Mesenchymal stem cell (in vitro differentiated cells and primary cell): ENCODE data around the gene BTBD16.

ENCODE experiments used
- DNase-seq: peaks from one replicate; pipeline ENCODE4 v3.0.0-alpha.2; 2013
- H2AFZ ChIP-seq: one replicate; pipeline ENCODE4 v1.6.1; 2013; ENCODE audit warnings: low read depth, mild to moderate bottlenecking, control low read depth, inconsistent platforms, low read length, moderate library complexity
- H2AK5ac ChIP-seq: 2 replicates; pipeline ENCODE4 v1.6.1; 2013; ENCODE audit warnings: low read length, moderate library complexity, mild to moderate bottlenecking, inconsistent platforms; ENCODE audit not compliant: severe bottlenecking
- H2BK120ac ChIP-seq: one replicate; pipeline ENCODE4 v1.6.1; 2013; ENCODE audit warnings: low read depth, mild to moderate bottlenecking, inconsistent platforms, low read length, moderate library complexity
- H2BK12ac ChIP-seq, 2 experiments: one replicate each; pipeline ENCODE4 v1.6.1; 2013; ENCODE audit warnings: inconsistent platforms in 2 of 2, low read length in 2 of 2, mild to moderate bottlenecking in 2 of 2, moderate library complexity in 2 of 2, control low read depth in 1 of 2
- H2BK15ac ChIP-seq: one replicate; pipeline ENCODE4 v1.6.1; 2013; ENCODE audit warnings: mild to moderate bottlenecking, low read depth, inconsistent platforms; ENCODE audit not compliant: poor library complexity, severe bottlenecking
- H2BK5ac ChIP-seq: 2 replicates; pipeline ENCODE4 v1.6.1; 2013; ENCODE audit warnings: low read depth, mild to moderate bottlenecking, low read length, control low read depth, inconsistent platforms; ENCODE audit not compliant: poor library complexity, severe bottlenecking
- H3K14ac ChIP-seq, 2 experiments: one replicate each; pipeline ENCODE4 v1.6.1; 2013; ENCODE audit warnings: inconsistent platforms in 2 of 2, low read length in 2 of 2, control low read depth in 1 of 2, mild to moderate bottlenecking in 1 of 2, moderate library complexity in 1 of 2
- H3K18ac ChIP-seq, 2 experiments: one replicate each; pipeline ENCODE4 v1.6.1; 2013; ENCODE audit warnings: inconsistent platforms in 2 of 2, low read length in 2 of 2, control low read depth in 1 of 2, low read depth in 1 of 2, mild to moderate bottlenecking in 1 of 2
- H3K23ac ChIP-seq, 2 experiments: one replicate each; pipeline ENCODE4 v1.6.1; 2013; ENCODE audit warnings: inconsistent platforms in 2 of 2, low read length in 2 of 2, mild to moderate bottlenecking in 2 of 2, moderate library complexity in 2 of 2, control low read depth in 1 of 2
- H3K27ac ChIP-seq: 2 replicates; pipeline ENCODE4 v1.5.1; 2013; ENCODE audit warnings: mild to moderate bottlenecking, moderate library complexity, low read length, control low read depth, inconsistent platforms; ENCODE audit not compliant: poor library complexity, severe bottlenecking
- H3K27me3 ChIP-seq, 2 experiments: 2 replicates each; pipeline versions ENCODE4 v1.6.1 to v1.7.0; 2013; ENCODE audit warnings: low read length in 2 of 2, mild to moderate bottlenecking in 2 of 2, moderate library complexity in 2 of 2, control low read depth in 1 of 2, inconsistent platforms in 1 of 2; ENCODE audit not compliant: control insufficient read depth in 1 of 2, insufficient read depth in 1 of 2
- H3K36me3 ChIP-seq, 2 experiments: 2 replicates each; pipeline versions ENCODE4 v1.6.1 to v1.7.0; 2013; ENCODE audit warnings: low read length in 2 of 2, control low read depth in 1 of 2, inconsistent platforms in 1 of 2, low read depth in 1 of 2, mild to moderate bottlenecking in 1 of 2; ENCODE audit not compliant: insufficient read depth in 2 of 2, control insufficient read depth in 1 of 2
- H3K4ac ChIP-seq, 2 experiments: one replicate each; pipeline ENCODE4 v1.6.1; 2013; ENCODE audit warnings: inconsistent platforms in 2 of 2, low read length in 2 of 2, mild to moderate bottlenecking in 2 of 2, moderate library complexity in 2 of 2, control low read depth in 1 of 2, low read depth in 1 of 2
- H3K4me1 ChIP-seq: 2 replicates; pipeline ENCODE4 v1.6.1; 2013; ENCODE audit warnings: low read depth, low read length, control low read depth; ENCODE audit not compliant: control insufficient read depth, insufficient read depth
- H3K4me2 ChIP-seq: 2 replicates; pipeline ENCODE4 v1.6.1; 2013; ENCODE audit warnings: low read length, mild to moderate bottlenecking, inconsistent platforms; ENCODE audit not compliant: poor library complexity, severe bottlenecking
- H3K4me3 ChIP-seq, 2 experiments: 2 replicates each; pipeline versions ENCODE4 v1.5.1 to v1.7.0; 2013; ENCODE audit warnings: low read length in 2 of 2, mild to moderate bottlenecking in 2 of 2, control low read depth in 1 of 2, low read depth in 1 of 2; ENCODE audit not compliant: insufficient read depth in 1 of 2
- H3K79me1 ChIP-seq: replicated peaks from 2 replicates; pipeline ENCODE4 v1.6.1; 2013; ENCODE audit warnings: mild to moderate bottlenecking, control low read depth, low read length, inconsistent platforms; ENCODE audit not compliant: poor library complexity, severe bottlenecking
- H3K9ac ChIP-seq: 2 replicates; pipeline ENCODE4 v1.7.0; 2013; ENCODE audit warnings: mild to moderate bottlenecking, low read length, moderate library complexity
- H3K9me3 ChIP-seq: 2 replicates; pipeline ENCODE4 v1.7.0; 2013; ENCODE audit warnings: mild to moderate bottlenecking, low read length; ENCODE audit not compliant: control insufficient read depth
- H4K8ac ChIP-seq: one replicate; pipeline ENCODE4 v1.6.1; 2013; ENCODE audit warnings: inconsistent platforms, mild to moderate bottlenecking, low read length, moderate library complexity
- H4K91ac ChIP-seq: one replicate; pipeline ENCODE4 v1.6.1; 2013; ENCODE audit warnings: mild to moderate bottlenecking, low read length, inconsistent platforms
- WGBS: methylation state at CpG from one replicate; pipeline ENCODE4 v1.1.7; 2013; ENCODE audit warnings: mixed read lengths; 5-methylcytosine and 5-hydroxymethylcytosine counted together

Gene BTBD16

DNA sequence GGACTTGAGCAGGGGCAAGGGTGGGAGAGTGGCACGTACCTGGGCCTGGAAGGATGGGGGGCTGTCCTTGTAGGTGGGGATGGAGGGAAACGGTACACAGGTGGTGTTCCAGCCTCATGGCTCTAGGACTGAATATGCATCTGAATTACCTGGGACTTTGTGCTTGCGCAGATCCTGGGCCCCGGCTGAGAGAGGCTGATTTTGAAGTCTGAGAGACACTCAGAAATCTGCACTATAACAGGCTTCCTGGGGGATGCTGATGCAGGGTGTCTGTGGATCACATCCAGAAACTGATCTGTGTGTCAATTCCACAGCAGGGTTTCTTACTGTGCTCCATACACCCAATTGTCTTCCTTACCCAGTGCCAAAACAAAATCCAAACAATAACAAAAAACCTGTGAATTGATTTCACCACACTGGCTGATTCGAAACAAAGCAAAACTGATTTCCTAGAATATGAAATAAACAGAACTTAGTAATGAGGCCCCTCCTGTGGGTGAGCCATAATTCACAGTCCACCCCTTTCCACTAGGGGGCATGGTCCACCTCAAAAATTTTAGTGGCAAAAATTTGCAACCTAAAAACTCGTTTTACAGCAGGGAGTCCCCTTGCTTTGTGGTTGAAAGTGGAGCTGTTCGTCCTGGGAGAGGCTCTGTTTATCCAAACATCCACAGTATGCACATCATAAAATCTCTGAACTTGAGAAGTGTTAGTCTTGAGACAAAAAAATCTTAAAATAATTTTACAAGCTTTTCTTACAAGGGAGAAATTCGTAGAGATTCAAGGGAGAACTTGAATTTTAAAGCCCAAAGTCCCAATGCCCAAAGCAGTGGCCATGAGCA lies 71.4 kb downstream of the BTBD16 start:
- H3K79me1 ChIP-seq = no peaks in the 10 kb centered on the region
- no peak overlapping the region for H3K18ac ChIP-seq
- H3K9ac ChIP-seq = peak overlapping the region; percentile 9
- H2BK5ac ChIP-seq = no peak overlapping the region
- no peaks in the 10 kb centered on the region for H3K36me3 ChIP-seq
- no peaks in the 10 kb centered on the region for H3K27me3 ChIP-seq
- no peak overlapping the region for H4K91ac ChIP-seq
- no peak overlapping the region for H3K4ac ChIP-seq
- peak; percentile 46 for DNase-seq
- no peaks in the 10 kb centered on the region for H3K9me3 ChIP-seq
- no peak overlapping the region for H2AFZ ChIP-seq
- no peak overlapping the region for H2AK5ac ChIP-seq
- H3K14ac ChIP-seq = no peak overlapping the region
- no peak overlapping the region for H2BK15ac ChIP-seq
- H2BK120ac ChIP-seq = no peak overlapping the region
- WGBS = 71% methylated on average over 6 of the region's 8 CpGs
- peaks cover 15% of the 10 kb centered on the region for H3K4me1 ChIP-seq
- no peak overlapping the region for H4K8ac ChIP-seq
- no peak overlapping the region for H3K4me3 ChIP-seq
- no peak overlapping the region for H2BK12ac ChIP-seq
- no peak overlapping the region for H3K23ac ChIP-seq
- no peak overlapping the region for H3K27ac ChIP-seq
- no peak overlapping the region for H3K4me2 ChIP-seq

DNA sequence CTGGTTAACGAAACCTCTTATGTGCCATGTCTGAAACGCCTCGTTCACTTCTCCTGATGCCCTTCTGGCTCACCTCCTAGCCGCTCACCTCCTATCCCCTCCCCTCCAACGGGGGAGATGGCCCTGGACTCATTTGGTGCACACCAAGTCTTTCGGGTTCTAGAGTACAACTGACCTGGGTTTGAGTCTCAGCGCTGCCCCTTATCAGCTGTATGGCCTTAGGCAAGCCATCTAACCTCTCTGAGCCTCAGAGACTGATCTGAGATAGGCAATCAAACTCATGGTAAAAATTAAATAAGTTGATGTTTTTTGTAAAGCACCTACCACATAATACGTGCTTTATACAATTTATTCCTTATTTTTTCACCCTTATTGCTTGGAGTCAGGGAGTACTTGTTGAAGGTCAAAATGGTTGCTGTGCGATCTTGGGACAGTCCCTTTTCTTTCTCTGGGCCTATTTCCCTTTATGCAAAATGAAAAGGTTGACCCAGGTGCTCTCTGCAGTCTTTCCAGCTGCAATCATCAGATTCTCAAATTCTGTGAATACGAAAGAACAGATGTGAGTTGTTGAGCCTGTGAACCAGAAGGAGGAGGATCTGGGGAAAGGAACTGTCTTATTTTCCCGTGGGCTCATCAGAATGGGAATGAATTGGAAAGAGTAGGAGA lies 72.2 kb downstream of the BTBD16 start:
- H4K91ac ChIP-seq = no peak overlapping the region
- no peak overlapping the region for H2BK5ac ChIP-seq
- no peaks in the 10 kb centered on the region for H3K27me3 ChIP-seq
- no peaks in the 10 kb centered on the region for H3K79me1 ChIP-seq
- H3K18ac ChIP-seq = no peak overlapping the region
- peak overlapping the region; percentile 34 for H2AK5ac ChIP-seq
- DNase-seq = no peak
- no peak overlapping the region for H3K14ac ChIP-seq
- no peak overlapping the region for H3K23ac ChIP-seq
- H3K36me3 ChIP-seq = no peaks in the 10 kb centered on the region
- no peak overlapping the region for H2BK12ac ChIP-seq
- no peak overlapping the region for H3K4ac ChIP-seq
- no peak overlapping the region for H3K9ac ChIP-seq
- no peak overlapping the region for H3K4me3 ChIP-seq
- no peak overlapping the region for H4K8ac ChIP-seq
- H2BK15ac ChIP-seq = no peak overlapping the region
- 90% methylated on average over 10 of the region's 11 CpGs for WGBS
- H2BK120ac ChIP-seq = no peak overlapping the region
- H3K27ac ChIP-seq = no peak overlapping the region
- H3K4me2 ChIP-seq = no peak overlapping the region
- no peaks in the 10 kb centered on the region for H3K9me3 ChIP-seq
- peaks cover 17% of the 10 kb centered on the region for H3K4me1 ChIP-seq
- H2AFZ ChIP-seq = no peak overlapping the region

DNA sequence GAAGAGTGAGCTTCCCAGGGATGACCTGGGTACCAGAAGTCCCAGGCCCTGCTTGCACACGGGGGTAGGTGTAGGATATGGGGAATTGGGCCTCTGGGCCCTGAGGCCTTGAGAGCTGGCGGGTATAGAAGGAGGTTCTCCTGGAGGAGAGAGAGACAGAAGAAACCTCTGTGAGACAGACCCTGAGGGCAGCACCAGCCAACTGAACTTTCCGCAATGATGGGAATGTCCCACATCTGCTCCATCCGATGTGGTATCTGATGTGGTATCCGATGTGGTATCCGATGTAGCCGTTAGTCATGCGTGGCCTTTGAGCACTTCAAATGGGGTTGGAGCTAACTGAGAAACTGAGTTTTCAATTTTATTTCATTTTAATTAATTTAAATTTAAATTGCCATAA lies 72.8 kb downstream of the BTBD16 start:
- Histone ChIP-seq H2BK12ac (no peak overlapping the region), H3K27ac (no peak overlapping the region), H3K4ac (no peak overlapping the region), H3K4me3 (no peak overlapping the region), H4K91ac (no peak overlapping the region), H3K79me1 (no peaks in the 10 kb centered on the region), H3K27me3 (no peaks in the 10 kb centered on the region), H2BK5ac (no peak overlapping the region), H3K14ac (no peak overlapping the region), H4K8ac (no peak overlapping the region), H3K36me3 (no peaks in the 10 kb centered on the region), H3K9me3 (no peaks in the 10 kb centered on the region), H2AK5ac (peak overlapping the region; percentile 72), H3K4me1 (peaks cover 19% of the 10 kb centered on the region), H3K18ac (no peak overlapping the region), H2AFZ (no peak overlapping the region), H2BK120ac (no peak overlapping the region), H3K23ac (no peak overlapping the region), H2BK15ac (no peak overlapping the region), H3K4me2 (no peak overlapping the region), H3K9ac (no peak overlapping the region)
- 98% methylated on average over 7 of the region's 8 CpGs for WGBS
- DNase-seq = no peak

DNA sequence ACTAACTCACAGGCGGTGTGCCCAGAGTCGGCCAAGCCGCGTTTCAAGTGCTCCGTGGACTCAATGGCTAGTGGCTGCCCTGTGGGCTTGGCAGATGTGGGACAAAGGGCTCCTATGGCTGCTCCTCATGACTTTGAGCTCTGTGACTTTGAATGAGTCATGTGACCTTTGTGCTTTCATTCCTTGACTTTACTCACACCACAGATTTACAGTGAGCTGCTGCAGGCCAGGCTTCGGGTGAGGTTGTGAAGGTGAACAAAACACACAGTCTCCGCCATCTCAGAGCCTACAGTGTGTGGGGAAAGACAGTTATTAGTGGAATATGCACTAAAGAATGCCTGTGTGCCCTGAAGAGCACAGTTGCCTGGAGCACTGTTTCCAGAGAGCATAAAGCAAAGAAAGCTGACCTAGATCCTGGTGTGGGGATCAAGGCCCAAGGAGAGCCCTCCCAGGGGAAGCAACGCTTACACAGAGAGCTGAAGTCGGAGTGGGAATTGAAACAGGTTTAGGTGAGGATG lies 73.7 kb downstream of the BTBD16 start:
- Histone ChIP-seq H2AK5ac (no peak overlapping the region), H2BK15ac (no peak overlapping the region), H3K4me1 (peaks cover 19% of the 10 kb centered on the region), H2BK120ac (no peak overlapping the region), H3K27me3 (no peaks in the 10 kb centered on the region), H2AFZ (no peak overlapping the region), H4K91ac (no peak overlapping the region), H3K14ac (no peak overlapping the region), H3K18ac (peak overlapping the region in 1 of 2 experiments; percentile 23), H3K27ac (peak overlapping the region; percentile 62), H2BK5ac (no peak overlapping the region), H2BK12ac (peak overlapping the region in 1 of 2 experiments; percentile 3), H3K9me3 (no peaks in the 10 kb centered on the region), H4K8ac (no peak overlapping the region), H3K4me3 (no peak overlapping the region), H3K4ac (no peak overlapping the region), H3K9ac (no peak overlapping the region), H3K79me1 (no peaks in the 10 kb centered on the region), H3K36me3 (no peaks in the 10 kb centered on the region), H3K23ac (no peak overlapping the region), H3K4me2 (no peak overlapping the region)
- DNase-seq = peak; percentile 70
- 74% methylated on average over 9 of the region's 9 CpGs for WGBS
